NCI-H69 (cell line): ENCODE data around the gene CYB561D2.
A peak's percentile ranks its signal among the peaks of the same experiment; 100 is the strongest.
"Not testable (repeated sequence)": the region's sequence is repeated elsewhere in the genome, so short reads cannot be mapped to it uniquely, and the experiment has no call there.

Experiments used
- DNase-seq: peaks from one replicate; lab custom pipeline; 2025; lab: John Stamatoyannopoulos, UW

CYB561D2 gene

GRCh38 chr3:50350527-50351322 lies at the start of gene CYB561D2, which contains the start of gene NPRL2:
CYB561D2 (plus strand) TSS chr3:50350862; CDS start chr3:50351434, 572 bp downstream.
NPRL2 (minus strand) TSS chr3:50350775; CDS start chr3:50350652, 123 bp downstream.
- peak; percentile 94 for DNase-seq

- no peak for DNase-seq
Observed at GRCh38 chr3:50302095-50303012, 48.3 kb upstream of the CYB561D2 start.

- no peak for DNase-seq
Observed at GRCh38 chr3:50303013-50303815, 47.4 kb upstream of the CYB561D2 start, which contains the start of gene HYAL1. HYAL1 (minus strand) TSS chr3:50303574; CDS start chr3:50302956, 618 bp downstream.

GRCh38 chr3:50304601-50305000 lies 46.1 kb upstream of the CYB561D2 start:
- no peak for DNase-seq

- not testable (repeated sequence) for DNase-seq
Observed at GRCh38 chr3:50312041-50312440, 38.6 kb upstream of the CYB561D2 start.

GRCh38 chr3:50314342-50314741 lies 36.3 kb upstream of the CYB561D2 start:
- DNase-seq = no peak

- no peak for DNase-seq
Observed at GRCh38 chr3:50314816-50315215, 35.8 kb upstream of the CYB561D2 start.

- DNase-seq = peak; percentile 54
Observed at GRCh38 chr3:50316657-50317242, 33.9 kb upstream of the CYB561D2 start.

- DNase-seq = peak; percentile 23
Observed at GRCh38 chr3:50317300-50317699, 33.4 kb upstream of the CYB561D2 start.

GRCh38 chr3:50318163-50318562 lies 32.5 kb upstream of the CYB561D2 start:
- DNase-seq = no peak

GRCh38 chr3:50318615-50319014 lies 32.0 kb upstream of the CYB561D2 start:
- peak; percentile 57 for DNase-seq

GRCh38 chr3:50319181-50319893 lies 31.3 kb upstream of the CYB561D2 start:
- DNase-seq = no peak

- DNase-seq = no peak
Observed at GRCh38 chr3:50319894-50320625, 30.6 kb upstream of the CYB561D2 start.

- peak; percentile 82 for DNase-seq
Observed at GRCh38 chr3:50320853-50321335, 29.8 kb upstream of the CYB561D2 start.

- DNase-seq = peak; percentile 89
Observed at GRCh38 chr3:50321336-50322114, 29.1 kb upstream of the CYB561D2 start.

- DNase-seq = no peak
Observed at GRCh38 chr3:50322115-50322385, 28.6 kb upstream of the CYB561D2 start.

- DNase-seq = peak; percentile 66
Observed at GRCh38 chr3:50322386-50323091, 28.1 kb upstream of the CYB561D2 start, which contains the start of gene HYAL2. HYAL2 (minus strand) TSS chr3:50322745; CDS start chr3:50320489, 2,256 bp downstream.

GRCh38 chr3:50323092-50323600 lies 27.5 kb upstream of the CYB561D2 start:
- DNase-seq = no peak
